ENCODE measurements around the gene KCNQ5.
"Not testable (repeated sequence)": the region's sequence is repeated elsewhere in the genome, so short reads cannot be mapped to it uniquely, and the experiment has no call there.

KCNQ5 gene

GRCh38 chr6:73227606-73228255 lies 605.9 kb downstream of the KCNQ5 start:
- DNase-seq (ENCODE audit: low read depth in 3 of 3, low spot score in 1 of 3) = no peak

GRCh38 chr6:73231986-73232391 lies 610.1 kb downstream of the KCNQ5 start:
- no peak for DNase-seq (ENCODE audit: low read depth in 3 of 3, low spot score in 1 of 3)

GRCh38 chr6:73233048-73233447 lies 611.2 kb downstream of the KCNQ5 start:
- no peak for DNase-seq (ENCODE audit: low read depth in 3 of 3, low spot score in 1 of 3)

GRCh38 chr6:73233971-73234370 lies 612.1 kb downstream of the KCNQ5 start:
- DNase-seq (ENCODE audit: low read depth in 3 of 3, low spot score in 1 of 3) = not testable (repeated sequence)

- no peak for DNase-seq (ENCODE audit: low read depth in 3 of 3, low spot score in 1 of 3)
Measured at GRCh38 chr6:73234733-73235132, 612.9 kb downstream of the KCNQ5 start.

- no peak for DNase-seq (ENCODE audit: low read depth in 3 of 3, low spot score in 1 of 3)
Measured at GRCh38 chr6:73236144-73236750, 614.4 kb downstream of the KCNQ5 start.

- DNase-seq (ENCODE audit: low read depth in 3 of 3, low spot score in 1 of 3) = no peak
Measured at GRCh38 chr6:73240730-73241129, 618.9 kb downstream of the KCNQ5 start.

GRCh38 chr6:73242001-73242400 lies 620.1 kb downstream of the KCNQ5 start:
- no peak for DNase-seq (ENCODE audit: low read depth in 3 of 3, low spot score in 1 of 3)
